ENCODE data around the gene GAS1. TPM values are rescaled to one million over a fixed set of nuclear protein-coding genes. Genes with fewer than 3 reads are reported as not detected.

The GAS1 gene, protein sequence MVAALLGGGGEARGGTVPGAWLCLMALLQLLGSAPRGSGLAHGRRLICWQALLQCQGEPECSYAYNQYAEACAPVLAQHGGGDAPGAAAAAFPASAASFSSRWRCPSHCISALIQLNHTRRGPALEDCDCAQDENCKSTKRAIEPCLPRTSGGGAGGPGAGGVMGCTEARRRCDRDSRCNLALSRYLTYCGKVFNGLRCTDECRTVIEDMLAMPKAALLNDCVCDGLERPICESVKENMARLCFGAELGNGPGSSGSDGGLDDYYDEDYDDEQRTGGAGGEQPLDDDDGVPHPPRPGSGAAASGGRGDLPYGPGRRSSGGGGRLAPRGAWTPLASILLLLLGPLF
- 0.63 and 1.9 TPM in 2 replicates for total RNA-seq

DNA sequence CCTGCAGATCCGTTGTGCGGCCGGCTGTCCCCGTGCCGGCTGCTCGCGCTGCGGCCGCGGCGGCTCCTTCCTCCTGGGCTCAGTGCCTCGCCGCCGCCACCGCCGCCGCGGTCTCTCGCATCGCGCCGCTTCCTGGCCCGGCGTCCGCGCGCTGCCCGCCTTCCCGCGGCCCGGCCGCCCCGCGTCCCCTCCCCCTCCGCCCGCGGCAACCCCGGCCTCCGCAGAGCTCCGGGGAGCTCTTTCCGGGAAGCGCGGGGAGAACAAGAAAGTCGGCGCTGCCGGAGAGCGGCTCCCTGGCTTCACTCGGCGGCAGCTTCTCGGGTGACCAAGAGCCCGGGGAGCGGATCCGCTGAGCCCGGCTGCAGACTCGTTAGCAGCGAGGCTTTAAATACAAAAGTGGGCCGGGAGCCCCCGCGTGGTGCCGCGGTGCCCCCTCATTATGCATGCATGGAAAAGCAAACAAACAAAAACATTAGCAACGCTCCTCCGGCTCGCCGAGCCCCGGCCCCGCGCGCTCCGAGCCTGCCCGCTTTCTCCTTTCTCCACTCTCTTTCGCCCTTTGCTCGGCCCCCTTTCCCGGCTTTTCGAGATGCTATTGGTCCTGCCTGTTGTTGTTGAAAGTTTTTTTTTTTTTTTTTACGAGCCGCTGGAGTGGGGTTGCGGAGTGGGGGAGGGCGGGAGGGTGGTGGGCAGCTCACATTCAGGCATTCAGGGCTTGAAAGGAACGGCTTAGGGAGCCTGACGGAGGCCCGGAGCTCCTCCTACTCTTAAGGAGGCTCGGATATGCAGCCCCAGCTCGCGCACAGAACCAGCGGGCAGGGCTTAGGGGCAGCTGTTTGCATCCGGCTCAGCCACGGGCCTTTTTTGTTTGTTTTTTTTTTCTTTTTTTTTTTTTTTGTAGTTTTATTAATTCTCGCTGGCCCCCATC, at the start of gene GAS1:
Gene GAS1 (minus strand): TSS at position 361 of the 928 bp plus-strand sequence. CDS start 727 bp downstream, outside the sequence.

